Panc1 (cell line): ENCODE measurements around the gene GNB2. TPM values are rescaled to one million over a fixed set of nuclear protein-coding genes. Genes with fewer than 3 reads are reported as not detected.
A peak's percentile ranks its signal among the peaks of the same experiment; 100 is the strongest.
"Not testable (repeated sequence)": the region's sequence is repeated elsewhere in the genome, so short reads cannot be mapped to it uniquely, and the experiment has no call there.

Experiments used
- ATAC-seq: fragments of 200-7000 bp; cut with Tn5 transposase; 2 replicates; pipeline ENCODE4 v1.9.1; 2020; ENCODE audit warnings: mild to moderate bottlenecking, moderate library complexity
- BruUV-seq: library from RNA; stranded (reverse); fragments of 400-500 nt; replicated peaks from 2 replicates; lab custom pipeline; 2021; lab: Mats Ljungman, UMichigan
- CTCF ChIA-PET: fragments of 300-600 bp; sonication (Branson Sonifier 250); formaldehyde crosslinking; loops from one replicate; lab custom pipeline; 2022; ENCODE audit warnings: antibody characterized with exemption; lab: Charles Lee
- POLR2A ChIA-PET: fragments of 300-600 bp; sonication (Branson Sonifier 250); formaldehyde crosslinking; loops from one replicate; lab custom pipeline; 2022; ENCODE audit warnings: antibody characterized with exemption; lab: Charles Lee
- DNase-seq: peaks from one replicate; pipeline ENCODE4 v3.0.0-alpha.2; 2010; ENCODE audit warnings: low read depth, low spot score
- H3K27ac ChIP-seq: 2 replicates; pipeline ENCODE4 v1.5.1; 2011; ENCODE audit warnings: mild to moderate bottlenecking, low read length, inconsistent platforms
- H3K27me3 ChIP-seq: fragments of 200-500 bp; sonication (Bioruptor generic); 2 replicates; pipeline ENCODE4 v1.6.0; 2014; ENCODE audit warnings: low read length, inconsistent platforms; ENCODE audit not compliant: control insufficient read depth, insufficient read depth
- H3K36me3 ChIP-seq: fragments of 200-500 bp; sonication (Bioruptor generic); 2 replicates; pipeline ENCODE4 v1.5.1; 2014; ENCODE audit warnings: inconsistent platforms, mild to moderate bottlenecking, low read length, moderate library complexity; ENCODE audit not compliant: control insufficient read depth, insufficient read depth
- H3K4me1 ChIP-seq: 2 replicates; pipeline ENCODE4 v1.5.1; 2011; ENCODE audit warnings: inconsistent platforms, mild to moderate bottlenecking, low read length, moderate library complexity; ENCODE audit not compliant: control insufficient read depth, insufficient read depth
- H3K4me3 ChIP-seq, 2 experiments: 2 replicates each; pipeline ENCODE4 v1.5.1; 2011 to 2012; ENCODE audit warnings: low read depth in 2 of 2, low read length in 2 of 2, mild to moderate bottlenecking in 2 of 2, inconsistent platforms in 1 of 2, moderate library complexity in 1 of 2
- H3K9me3 ChIP-seq: fragments of 200-500 bp; sonication (Bioruptor generic); 2 replicates; pipeline ENCODE4 v1.5.1; 2014; ENCODE audit warnings: low read depth, mild to moderate bottlenecking, inconsistent platforms, low read length, moderate library complexity; ENCODE audit not compliant: control insufficient read depth, insufficient read depth
- CTCF ChIP-seq: fragments of 450-650 bp; IDR thresholded peaks from 2 replicates; pipeline ENCODE4 v1.5.1; 2017; ENCODE audit warnings: mild to moderate bottlenecking
- POLR2AphosphoS5 ChIP-seq: IDR thresholded peaks from 2 replicates; pipeline ENCODE4 v1.6.1; 2012; ENCODE audit warnings: mild to moderate bottlenecking, low read depth, low read length, moderate library complexity
- SIN3A ChIP-seq: IDR thresholded peaks from 2 replicates; pipeline ENCODE4 v1.6.1; 2012; ENCODE audit warnings: low read depth, mild to moderate bottlenecking, low read length, moderate library complexity, borderline replicate concordance; ENCODE audit not compliant: insufficient read depth
- TCF7L2 ChIP-seq: IDR thresholded peaks from 2 replicates; pipeline ENCODE4 v1.6.1; 2011; ENCODE audit warnings: mild to moderate bottlenecking, low read depth, low read length, inconsistent platforms
- in situ Hi-C: cut with HindIII; loops from 2 replicates; pipeline ENCODE4 v1.10.0; 2016; ENCODE audit warnings: low sequenced_read_pairs, low pct_unique_long_range_greater_than_20kb
- intact Hi-C: fragments of 100-400 bp; cut with micrococcal nuclease; formaldehyde crosslinking; loops from one replicate; pipeline ENCODE4 v1.10.0; 2022; ENCODE audit not compliant: unreplicated experiment
- total RNA-seq: library from RNA; stranded (reverse); gene quantifications from one replicate; pipeline ENCODE4 v1.2.1, GENCODE V29; 2021; ENCODE audit not compliant: unreplicated experiment

Gene GNB2
- total RNA-seq, 1 experiment from 2014 or later = 289 TPM

- no peaks in the 10 kb centered on the region for H3K9me3 ChIP-seq
- ChIA-PET POLR2A (no interaction called here), CTCF (no interaction called here)
- intact Hi-C loops (no loop called here), in situ Hi-C loops (loop anchor here (25.0 kb wide), 1 partner anchor 123 kb away; the partner anchor contains the start of gene EPHB4)
- no peaks in the 10 kb centered on the region for H3K27me3 ChIP-seq
- DNase-seq (no peak), ATAC-seq (no peak)
- H3K4me1 ChIP-seq = no peaks in the 10 kb centered on the region; the same call in 1 of the 2 replicates
- no peak overlapping the region for H3K27ac ChIP-seq
- BruUV-seq = no TSS peak
- H3K4me3 ChIP-seq = no peak overlapping the region
- TF ChIP-seq SIN3A (no peak), POLR2AphosphoS5 (no peak), TCF7L2 (no peak)
- no peaks in the 10 kb centered on the region for H3K36me3 ChIP-seq
Observed at GRCh38 chr7:100714725-100715124, 41.2 kb downstream of the GNB2 start.

- H3K27ac ChIP-seq, H3K4me1 ChIP-seq, DNase-seq, H3K36me3 ChIP-seq, H3K9me3 ChIP-seq, H3K4me3 ChIP-seq, ATAC-seq, H3K27me3 ChIP-seq, BruUV-seq, intact Hi-C loops: not testable (repeated sequence)
- ChIA-PET POLR2A (interaction anchor here (0.5 kb wide), 1 partner anchor 237 kb away, joined by 3 read pairs; no protein-coding TSS in a partner anchor), CTCF (interaction anchor here (1.1 kb wide), 1 partner anchor 12 kb away, joined by 8 read pairs; the partner anchor contains the start of gene POP7)
- in situ Hi-C loops = loop anchor here (25.0 kb wide), 1 partner anchor 120 kb away; the partner anchor contains the start of gene EPHB4
Observed at GRCh38 chr7:100717073-100717472, 43.5 kb downstream of the GNB2 start.

- no peaks in the 10 kb centered on the region for H3K36me3 ChIP-seq
- POLR2A ChIA-PET = interaction anchor here (0.6 kb wide), 1 partner anchor 300 kb away, joined by 5 read pairs; no protein-coding TSS in a partner anchor
- no peak for TF ChIP-seq TCF7L2
- no peak for TF ChIP-seq POLR2AphosphoS5
- CTCF ChIA-PET = interaction anchor here (0.7 to 1.6 kb wide), 2 partner anchors 14 to 475 kb away, joined by 3 to 6 read pairs; partner anchors contain the start of gene POP7
- BruUV-seq = no TSS peak
- ATAC-seq (peak; percentile 74), DNase-seq (no peak)
- H3K27me3 ChIP-seq = no peaks in the 10 kb centered on the region
- H3K9me3 ChIP-seq = no peaks in the 10 kb centered on the region
- intact Hi-C loops = loop anchor here (10.0 kb wide), 1 partner anchor 75 kb away; no protein-coding TSS in a partner anchor
- in situ Hi-C loops = loop anchor here (25.0 kb wide), 1 partner anchor 118 kb away; the partner anchor contains the start of gene EPHB4
- no peak overlapping the region for H3K4me3 ChIP-seq
- no peaks in the 10 kb centered on the region for H3K4me1 ChIP-seq
- no peak overlapping the region for H3K27ac ChIP-seq
Observed at GRCh38 chr7:100719523-100720278, 46.2 kb downstream of the GNB2 start.

- Histone ChIP-seq H3K27me3 (no peaks in the 10 kb centered on the region), H3K9me3 (no peaks in the 10 kb centered on the region), H3K27ac (no peak within 1 kb of the TSS), H3K36me3 (no peaks in the 10 kb centered on the region), H3K4me1 (no peaks in the 10 kb centered on the region), H3K4me3 (no peak within 1 kb of the TSS)
- CTCF ChIA-PET = interaction anchor here (0.7 to 1.6 kb wide), 2 partner anchors 14 to 474 kb away, joined by 3 to 6 read pairs; partner anchors contain the start of gene POP7
- POLR2A ChIA-PET = no interaction called here
- DNase-seq (no peak), ATAC-seq (no peak)
- BruUV-seq = no TSS peak
- in situ Hi-C loops (loop anchor here (25.0 kb wide), 1 partner anchor 117 kb away; the partner anchor contains the start of gene EPHB4), intact Hi-C loops (loop anchor here (10.0 kb wide), 1 partner anchor 75 kb away; no protein-coding TSS in a partner anchor)
- no peak; the same call in 1 of the 2 replicates for TF ChIP-seq CTCF
Observed at GRCh38 chr7:100720279-100720670, 46.7 kb downstream of the GNB2 start, which contains the start of gene EPO. Gene EPO, plus strand, starts transcription at chr7:100720468. Its CDS starts 513 bp downstream, at chr7:100720981.
